Muscle of leg (tissue), 11 donors: Measurements from ENCODE around the gene CA9. TPM values are rescaled to one million over a fixed set of nuclear protein-coding genes. Genes with fewer than 3 reads are reported as not detected.
A peak's percentile ranks its signal among the peaks of the same experiment; 100 is the strongest.

Experiments used
- DNase-seq: peaks from one replicate; pipeline ENCODE4 v3.0.0; 2013
- H3K27ac ChIP-seq: one replicate; pipeline ENCODE4 v1.5.1; 2013; ENCODE audit warnings: mild to moderate bottlenecking, low read length, control low read depth
- H3K27me3 ChIP-seq: one replicate; pipeline ENCODE4 v1.6.1; 2013; ENCODE audit warnings: low read length; ENCODE audit not compliant: control insufficient read depth, insufficient read depth
- H3K36me3 ChIP-seq: one replicate; pipeline ENCODE4 v1.6.1; 2013; ENCODE audit warnings: low read length; ENCODE audit not compliant: control insufficient read depth, insufficient read depth
- H3K4me1 ChIP-seq: one replicate; pipeline ENCODE4 v1.6.1; 2013; ENCODE audit warnings: low read length; ENCODE audit not compliant: control insufficient read depth, insufficient read depth
- H3K4me3 ChIP-seq: one replicate; pipeline ENCODE4 v1.5.1; 2013; ENCODE audit warnings: low read length, control low read depth
- H3K9me3 ChIP-seq: replicated peaks from 2 replicates; pipeline ENCODE4 v1.6.1; 2013; ENCODE audit warnings: low read depth, low read length; ENCODE audit not compliant: control insufficient read depth
- WGBS: methylation state at CpG from one replicate; pipeline ENCODE4 v1.1.5; 2013; ENCODE audit warnings: missing lambda C conversion rate; ENCODE audit not compliant: insufficient coverage; 5-methylcytosine and 5-hydroxymethylcytosine counted together
- polyA plus RNA-seq, 8 donors: library from polyadenylated mRNA; unstranded; fragments of 120-200 nt; gene quantifications; one replicate each; pipeline versions ENCODE4 v1.2.1 to v1.2.3, GENCODE V29; 2013; ENCODE audit warnings: inconsistent platforms in 1 of 8, low replicate concordance in 1 of 8; ENCODE audit not compliant: insufficient read length in 8 of 8, insufficient read depth in 1 of 8
- total RNA-seq: library from RNA; stranded (reverse); fragments of 120-200 nt; gene quantifications from one replicate; pipeline ENCODE4 v1.2.4, GENCODE V29; 2013

Gene CA9
- total and polyA plus RNA-seq, 9 donors: 0.49 to 2.4 (median 0.68) TPM

- 65% methylated on average over 3 of the region's 3 CpGs for whole genome bisulfite sequencing
- peak overlapping the region; percentile 93 for H3K4me3 ChIP-seq
- DNase-seq: no peak
- no peaks in the 10 kb centered on the region for H3K27me3 ChIP-seq
- peak overlapping the region; percentile 100 for H3K27ac ChIP-seq
- H3K4me1 ChIP-seq: peaks cover 50% of the 10 kb centered on the region
- H3K9me3 ChIP-seq: no peaks in the 10 kb centered on the region
- peaks cover 33% of the 10 kb centered on the region for H3K36me3 ChIP-seq
Measured at GRCh38 chr9:35659340-35659739, 14.4 kb upstream of the CA9 start.

DNA sequence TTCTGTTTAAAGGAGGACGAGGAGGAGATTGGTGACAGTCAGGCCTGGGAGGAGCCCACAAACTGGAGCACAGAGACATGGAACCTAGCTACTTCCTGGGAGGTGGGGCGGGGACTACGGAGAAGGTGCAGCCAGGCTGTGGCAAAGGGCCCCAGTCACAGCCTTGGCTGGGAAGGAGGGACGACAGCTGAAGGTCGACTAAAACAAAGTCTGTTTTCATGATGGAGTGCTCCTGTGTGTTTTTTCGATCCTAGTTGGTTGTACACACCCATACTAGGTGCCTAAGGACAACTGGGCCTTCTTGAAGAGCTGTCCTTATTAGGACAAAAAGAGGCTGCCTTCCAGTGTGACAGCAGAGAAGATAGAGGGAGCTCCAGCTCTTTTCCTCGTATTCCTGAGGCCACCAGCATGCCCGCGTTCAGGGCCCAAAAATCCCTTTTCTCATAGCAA, 12.7 kb upstream of the CA9 start:
- 58% methylated on average over 7 of the region's 9 CpGs for WGBS
- peaks cover 57% of the 10 kb centered on the region for H3K4me1 ChIP-seq
- H3K27me3 ChIP-seq: no peaks in the 10 kb centered on the region
- H3K4me3 ChIP-seq: no peak overlapping the region
- DNase-seq: no peak
- H3K36me3 ChIP-seq: peaks cover 33% of the 10 kb centered on the region
- H3K9me3 ChIP-seq: no peaks in the 10 kb centered on the region
- H3K27ac ChIP-seq: peak overlapping the region; percentile 64

DNA sequence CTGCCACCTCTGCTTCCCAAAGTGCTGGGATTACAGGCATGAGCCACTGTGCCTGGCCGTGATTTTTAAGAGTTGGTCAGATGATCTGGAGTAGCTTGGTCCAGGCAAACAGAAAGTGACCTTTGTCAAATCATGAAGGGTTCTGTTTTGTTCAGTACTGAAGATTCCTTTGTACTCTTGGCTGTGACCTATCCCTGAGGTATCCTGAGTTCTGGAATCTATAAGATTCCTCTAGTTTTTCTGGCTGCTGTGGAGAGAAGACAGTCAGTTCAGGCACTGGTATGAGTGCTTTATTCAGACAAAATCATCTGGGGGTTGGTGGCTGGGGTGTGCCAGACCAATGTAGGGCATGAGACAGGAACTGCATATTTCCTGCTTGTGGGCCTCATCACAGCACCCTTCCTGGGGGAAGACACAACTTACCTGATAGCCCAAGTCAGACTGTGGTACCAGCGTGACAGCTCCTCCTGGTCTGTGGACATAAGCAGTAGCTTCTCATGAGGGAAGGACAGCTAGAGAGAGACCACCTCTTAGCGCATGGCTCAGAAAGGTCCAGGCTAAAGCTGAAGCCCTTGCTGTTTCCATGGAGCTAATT, 11.9 kb upstream of the CA9 start:
- no peak for DNase-seq
- Histone ChIP-seq H3K27ac (peak overlapping the region; percentile 62), H3K36me3 (peaks cover 33% of the 10 kb centered on the region), H3K27me3 (no peaks in the 10 kb centered on the region), H3K9me3 (no peaks in the 10 kb centered on the region), H3K4me1 (peaks cover 58% of the 10 kb centered on the region), H3K4me3 (no peak overlapping the region)
- WGBS: 75% methylated on average over 2 of the region's 3 CpGs

GRCh38 chr9:35662437-35662836, 11.3 kb upstream of the CA9 start:
- WGBS: 88% methylated on average over 7 of the region's 7 CpGs
- Histone ChIP-seq H3K27ac (no peak overlapping the region), H3K4me1 (peaks cover 53% of the 10 kb centered on the region)

GRCh38 chr9:35664531-35665470, 8.9 kb upstream of the CA9 start, which contains the start of gene ARHGEF39:
TSS of gene ARHGEF39 (minus strand) at chr9:35665195. CDS start at chr9:35665169, 26 bp downstream.
- Histone ChIP-seq H3K9me3 (no peaks in the 10 kb centered on the region), H3K4me1 (peaks cover 46% of the 10 kb centered on the region), H3K36me3 (peaks cover 33% of the 10 kb centered on the region), H3K27me3 (no peaks in the 10 kb centered on the region), H3K4me3 (peak within 1 kb of the TSS; percentile 61), H3K27ac (peak within 1 kb of the TSS; percentile 25)
- 4% methylated on average over 55 of the region's 58 CpGs for WGBS
- DNase-seq: peak; percentile 89

More at GRCh38 chr9:35662437-35662836, 11.3 kb upstream of the CA9 start:
- Histone ChIP-seq H3K36me3 (peaks cover 33% of the 10 kb centered on the region), H3K4me3 (no peak overlapping the region), H3K27me3 (no peaks in the 10 kb centered on the region), H3K9me3 (no peaks in the 10 kb centered on the region)
- no peak for DNase-seq

- Histone ChIP-seq H3K27ac (no peak overlapping the region), H3K27me3 (no peaks in the 10 kb centered on the region), H3K9me3 (no peaks in the 10 kb centered on the region), H3K36me3 (peaks cover 27% of the 10 kb centered on the region), H3K4me3 (peak overlapping the region; percentile 61), H3K4me1 (peaks cover 42% of the 10 kb centered on the region)
- no peak for DNase-seq
- WGBS: 0% methylated on average over 2 of the region's 5 CpGs
Measured at GRCh38 chr9:35665471-35665818, 8.3 kb upstream of the CA9 start.

- Histone ChIP-seq H3K4me3 (no peak overlapping the region), H3K9me3 (no peaks in the 10 kb centered on the region), H3K27me3 (no peaks in the 10 kb centered on the region), H3K4me1 (peaks cover 36% of the 10 kb centered on the region), H3K36me3 (peaks cover 21% of the 10 kb centered on the region), H3K27ac (no peak overlapping the region)
- DNase-seq: no peak
- no CpG with 5 or more reads among the region's 1 CpG for WGBS
Measured at GRCh38 chr9:35666045-35666444, 7.7 kb upstream of the CA9 start.

GRCh38 chr9:35666549-35666948, 7.2 kb upstream of the CA9 start:
- H3K4me3 ChIP-seq: no peak overlapping the region
- peaks cover 31% of the 10 kb centered on the region for H3K4me1 ChIP-seq
- H3K9me3 ChIP-seq: no peaks in the 10 kb centered on the region
- no peak for DNase-seq
- WGBS: 90% methylated on average over 4 of the region's 5 CpGs
- no peaks in the 10 kb centered on the region for H3K27me3 ChIP-seq
- H3K27ac ChIP-seq: no peak overlapping the region
- H3K36me3 ChIP-seq: peaks cover 16% of the 10 kb centered on the region

GRCh38 chr9:35667939-35668338, 5.8 kb upstream of the CA9 start:
- Histone ChIP-seq H3K4me3 (no peak overlapping the region), H3K9me3 (no peaks in the 10 kb centered on the region), H3K4me1 (peaks cover 19% of the 10 kb centered on the region), H3K27me3 (no peaks in the 10 kb centered on the region), H3K27ac (no peak overlapping the region), H3K36me3 (peaks cover 4% of the 10 kb centered on the region)
- WGBS: 100% methylated on average over 1 of the region's 3 CpGs
- DNase-seq: no peak
